ENCODE data around the gene NETO1.
A peak's percentile ranks its signal among the peaks of the same experiment; 100 is the strongest.

Gene NETO1

GRCh38 chr18:72867746-72868584 is at the start of gene NETO1:
Gene NETO1 (minus strand): TSS chr18:72867987. CDS start chr18:72867291, 696 bp downstream.
- DNase-seq (ENCODE audit: insufficient read length, low spot score) (peak; percentile 17), FAIRE-seq (no peak)

- DNase-seq (ENCODE audit: insufficient read length, low spot score) (no peak), FAIRE-seq (no peak)
Observed at GRCh38 chr18:72910045-72910444, 42.3 kb upstream of the NETO1 start.

- no peak for FAIRE-seq
- no peak for DNase-seq (ENCODE audit: insufficient read length, low spot score)
Observed at GRCh38 chr18:72908181-72908580, 40.4 kb upstream of the NETO1 start.

GRCh38 chr18:72903033-72903432 is 35.2 kb upstream of the NETO1 start:
- FAIRE-seq = no peak

GRCh38 chr18:72899338-72899737 is 31.6 kb upstream of the NETO1 start:
- FAIRE-seq (no peak), DNase-seq (ENCODE audit: insufficient read length, low spot score) (no peak)

More at GRCh38 chr18:72903033-72903432, 35.2 kb upstream of the NETO1 start:
- no peak for DNase-seq (ENCODE audit: insufficient read length, low spot score)

GRCh38 chr18:72898870-72899269 is 31.1 kb upstream of the NETO1 start:
- no peak for DNase-seq (ENCODE audit: insufficient read length, low spot score)
- FAIRE-seq = no peak

GRCh38 chr18:72895548-72895947 is 27.8 kb upstream of the NETO1 start:
- FAIRE-seq (no peak), DNase-seq (ENCODE audit: insufficient read length, low spot score) (no peak)

GRCh38 chr18:72878561-72878960 is 10.8 kb upstream of the NETO1 start:
- FAIRE-seq = no peak
- no peak for DNase-seq (ENCODE audit: insufficient read length, low spot score)

- FAIRE-seq (no peak), DNase-seq (ENCODE audit: insufficient read length, low spot score) (no peak)
Observed at GRCh38 chr18:72878143-72878542, 10.4 kb upstream of the NETO1 start.

GRCh38 chr18:72871091-72871490 is 3.3 kb upstream of the NETO1 start:
- no peak for FAIRE-seq

GRCh38 chr18:72869226-72870185 is 1.7 kb upstream of the NETO1 start:
- DNase-seq (ENCODE audit: insufficient read length, low spot score) (peak; percentile 8), FAIRE-seq (no peak)

More at GRCh38 chr18:72871091-72871490, 3.3 kb upstream of the NETO1 start:
- DNase-seq (ENCODE audit: insufficient read length, low spot score) = no peak

- no peak for DNase-seq (ENCODE audit: insufficient read length, low spot score)
- no peak for FAIRE-seq
Observed at GRCh38 chr18:72868585-72869225, 918 bp upstream of the NETO1 start.

GRCh38 chr18:72866901-72867745 is 664 bp downstream of the NETO1 start:
- FAIRE-seq (no peak), DNase-seq (ENCODE audit: insufficient read length, low spot score) (peak; percentile 9)

GRCh38 chr18:72866442-72866900 is 1.3 kb downstream of the NETO1 start:
- FAIRE-seq (no peak), DNase-seq (ENCODE audit: insufficient read length, low spot score) (peak; percentile 4)

- FAIRE-seq (no peak), DNase-seq (ENCODE audit: insufficient read length, low spot score) (no peak)
Observed at GRCh38 chr18:72863754-72864153, 4.0 kb downstream of the NETO1 start.

GRCh38 chr18:72859088-72859487 is 8.7 kb downstream of the NETO1 start:
- FAIRE-seq = no peak
- no peak for DNase-seq (ENCODE audit: insufficient read length, low spot score)

- FAIRE-seq (no peak), DNase-seq (ENCODE audit: insufficient read length, low spot score) (no peak)
Observed at GRCh38 chr18:72849671-72850070, 18.1 kb downstream of the NETO1 start.

GRCh38 chr18:72848503-72849237 is 19.1 kb downstream of the NETO1 start:
- no peak for DNase-seq (ENCODE audit: insufficient read length, low spot score)
- no peak for FAIRE-seq

- no peak for FAIRE-seq
- DNase-seq (ENCODE audit: insufficient read length, low spot score) = no peak
Observed at GRCh38 chr18:72847771-72848170, 20.0 kb downstream of the NETO1 start.
